A549 (cell line): Measurements from ENCODE around the gene RGL4.

Experiments used
- CTCF ChIP-seq: fragments of >200 bp; sonication (Bioruptor Twin); formaldehyde crosslinking; IDR thresholded peaks from 3 replicates; pipeline ENCODE4 v1.5.1; 2016
- E2F6 ChIP-seq: IDR thresholded peaks from 2 replicates; pipeline ENCODE4 v1.6.1; 2012; ENCODE audit warnings: low read depth, borderline replicate concordance
- JUN ChIP-seq, 2 experiments: fragments of >200 bp; sonication (Bioruptor Twin); formaldehyde crosslinking; IDR thresholded peaks; 2 replicates in 1 of 2; 3 replicates in 1 of 2; pipeline ENCODE4 v1.6.1; 2016 to 2017
- KDM5A ChIP-seq: fragments of 200-600 bp; sonication (generic); IDR thresholded peaks from 2 replicates; pipeline ENCODE4 v1.6.1; 2016; ENCODE audit warnings: antibody characterized with exemption, mild to moderate bottlenecking
- MAX ChIP-seq: IDR thresholded peaks from 2 replicates; pipeline ENCODE4 v1.6.1; 2012
- MYC ChIP-seq: IDR thresholded peaks from 2 replicates; pipeline ENCODE4 v1.6.1; 2012; ENCODE audit warnings: mild to moderate bottlenecking, inconsistent platforms, low read length, improper control_type of control experiment, borderline replicate concordance
- POLR2A ChIP-seq: IDR thresholded peaks from 2 replicates; pipeline ENCODE4 v1.6.1; 2012; ENCODE audit warnings: mild to moderate bottlenecking, low read length
- POLR2AphosphoS2 ChIP-seq: conservative IDR thresholded peaks from 2 replicates; pipeline ENCODE4 v1.6.1; 2012; ENCODE audit warnings: low read length, improper control_type of control experiment, inconsistent platforms
- REST ChIP-seq: fragments of 200-600 bp; sonication (generic); IDR thresholded peaks from 2 replicates; pipeline ENCODE4 v1.6.1; 2016; ENCODE audit warnings: antibody characterized with exemption, mild to moderate bottlenecking, moderate library complexity
- RNF2 ChIP-seq: fragments of 200-600 bp; sonication (generic); IDR thresholded peaks from 2 replicates; pipeline ENCODE4 v1.6.1; 2016; ENCODE audit warnings: low read depth, mild to moderate bottlenecking, antibody characterized with exemption, moderate library complexity, borderline replicate concordance
- USF2 ChIP-seq: fragments of 450-650 bp; IDR thresholded peaks from 2 replicates; pipeline ENCODE4 v1.6.1; 2014; ENCODE audit warnings: antibody characterized with exemption

- TF ChIP-seq MYC, result no peak
- no peak for TF ChIP-seq JUN (IDR thresholded peaks at IDR 0.05)
- TF ChIP-seq POLR2A, result no peak
- no peak for TF ChIP-seq POLR2AphosphoS2
- no peak for TF ChIP-seq RNF2
- TF ChIP-seq CTCF, result no peak
- no peak for TF ChIP-seq USF2
- TF ChIP-seq KDM5A, result no peak
- no peak for TF ChIP-seq MAX
- no peak for TF ChIP-seq REST
- no peak for TF ChIP-seq E2F6
Measured at GRCh38 chr22:23685205-23685784, 5.5 kb upstream of the RGL4 start.
